HEK293 (cell line): Measurements from ENCODE around the gene DNAJC7.
A peak's percentile ranks its signal among the peaks of the same experiment; 100 is the strongest.

Experiments
- CTCF ChIA-PET: fragments of 350-600 bp; formaldehyde crosslinking; extraction: SDS; loops from one replicate; lab custom pipeline; 2021; ENCODE audit warnings: antibody characterized with exemption; lab: Yijun Ruan, JAX
- POLR2A ChIA-PET: fragments of 300-600 bp; formaldehyde crosslinking; extraction: SDS; loops from one replicate; lab custom pipeline; 2020; ENCODE audit warnings: antibody characterized with exemption, inconsistent platforms; lab: Yijun Ruan, JAX
- H3K27ac ChIP-seq: fragments of 200-500 bp; sonication (Bioruptor generic); 2 replicates; pipeline ENCODE4 v1.5.1; 2014; ENCODE audit warnings: low read depth, low read length, control low read depth, inconsistent platforms; ENCODE audit errors: extremely low read depth
- H3K36me3 ChIP-seq, 2 experiments: fragments of 200-500 bp in 1 of 2; sonication (Bioruptor generic) in 1 of 2; 1 replicate in 1 of 2; 2 replicates in 1 of 2; pipeline ENCODE4 v1.5.1; 2014 to 2017; ENCODE audit warnings: inconsistent platforms in 2 of 2, low read length in 2 of 2; ENCODE audit not compliant: control insufficient read depth in 2 of 2, insufficient read depth in 1 of 2
- H3K4me1 ChIP-seq: fragments of 200-500 bp; sonication (Bioruptor generic); 2 replicates; pipeline ENCODE4 v1.5.1; 2014; ENCODE audit warnings: mild to moderate bottlenecking, low read length, inconsistent platforms; ENCODE audit not compliant: control insufficient read depth, insufficient read depth
- H3K4me3 ChIP-seq: 2 replicates; pipeline ENCODE4 v1.5.1; 2011; ENCODE audit warnings: low read depth, mild to moderate bottlenecking, control low read depth, low read length, moderate library complexity
- H3K9me3 ChIP-seq: fragments of 200-500 bp; sonication (Bioruptor generic); 2 replicates; pipeline ENCODE4 v1.5.1; 2014; ENCODE audit warnings: low read depth, low read length, inconsistent platforms; ENCODE audit not compliant: control insufficient read depth, insufficient read depth
- EGR2 ChIP-seq: fragments of 450-650 bp; formaldehyde crosslinking; IDR thresholded peaks from 2 replicates; pipeline ENCODE4 v1.5.1; 2016; ENCODE audit warnings: low read depth, missing biosample characterization, missing genetic modification characterization
- HOXC10 ChIP-seq: sonication (generic); formaldehyde crosslinking; IDR thresholded peaks from 2 replicates; pipeline ENCODE4 v1.8.1; 2023; ENCODE audit warnings: mild to moderate bottlenecking, missing genetic modification reagents
- KLF8 ChIP-seq: fragments of 450-650 bp; formaldehyde crosslinking; IDR thresholded peaks from 2 replicates; pipeline ENCODE4 v1.5.1; 2016; ENCODE audit warnings: missing biosample characterization, missing genetic modification characterization
- MEIS1 ChIP-seq: sonication (generic); formaldehyde crosslinking; IDR thresholded peaks from 2 replicates; pipeline ENCODE4 v1.8.1; 2022; ENCODE audit warnings: missing genetic modification reagents, mild to moderate bottlenecking, borderline replicate concordance
- MZF1 ChIP-seq: fragments of 450-650 bp; formaldehyde crosslinking; IDR thresholded peaks from 2 replicates; pipeline ENCODE4 v1.5.1; 2017; ENCODE audit warnings: missing biosample characterization, missing genetic modification characterization, borderline replicate concordance
- SCRT1 ChIP-seq: fragments of 450-650 bp; formaldehyde crosslinking; IDR thresholded peaks from 2 replicates; pipeline ENCODE4 v1.5.1; 2016; ENCODE audit warnings: missing biosample characterization, missing genetic modification characterization, borderline replicate concordance
- SETDB1 ChIP-seq: IDR thresholded peaks from one replicate; pipeline ENCODE4 v1.6.1; 2017; ENCODE audit warnings: mild to moderate bottlenecking, low read length, moderate library complexity, mixed read lengths; ENCODE audit not compliant: insufficient read length
- SP2 ChIP-seq: fragments of 450-650 bp; formaldehyde crosslinking; IDR thresholded peaks from 2 replicates; pipeline ENCODE4 v1.5.1; 2016; ENCODE audit warnings: missing biosample characterization, missing genetic modification characterization
- SP7 ChIP-seq: fragments of 450-650 bp; formaldehyde crosslinking; IDR thresholded peaks from 2 replicates; pipeline ENCODE4 v1.5.1; 2016; ENCODE audit warnings: missing biosample characterization, missing genetic modification characterization
- ZBTB1 ChIP-seq: fragments of 450-650 bp; formaldehyde crosslinking; IDR thresholded peaks from 2 replicates; pipeline ENCODE4 v1.5.1; 2016; ENCODE audit warnings: missing biosample characterization, missing genetic modification characterization
- ZBTB17 ChIP-seq: fragments of 450-650 bp; formaldehyde crosslinking; IDR thresholded peaks from 2 replicates; pipeline ENCODE4 v1.5.1; 2016; ENCODE audit warnings: missing biosample characterization, missing genetic modification characterization
- ZFHX2 ChIP-seq: fragments of 450-650 bp; formaldehyde crosslinking; conservative IDR thresholded peaks from 2 replicates; pipeline ENCODE4 v1.5.1; 2016; ENCODE audit warnings: missing biosample characterization, missing genetic modification characterization
- ZNF19 ChIP-seq: fragments of 450-650 bp; formaldehyde crosslinking; IDR thresholded peaks from 2 replicates; pipeline ENCODE4; 2016; ENCODE audit warnings: missing biosample characterization, missing genetic modification characterization, low read depth
- ZNF248 ChIP-seq: fragments of 450-650 bp; formaldehyde crosslinking; IDR thresholded peaks from 2 replicates; pipeline ENCODE4 v1.5.1; 2017; ENCODE audit warnings: missing biosample characterization, missing genetic modification characterization
- ZNF350 ChIP-seq: fragments of 450-650 bp; formaldehyde crosslinking; IDR thresholded peaks from 2 replicates; pipeline ENCODE4 v1.5.0; 2017; ENCODE audit warnings: missing biosample characterization, mild to moderate bottlenecking, missing genetic modification characterization
- ZNF366 ChIP-seq: fragments of 450-650 bp; formaldehyde crosslinking; conservative IDR thresholded peaks from 2 replicates; pipeline ENCODE4 v1.5.1; 2016; ENCODE audit warnings: missing biosample characterization, missing genetic modification characterization
- ZNF426 ChIP-seq: fragments of 450-650 bp; formaldehyde crosslinking; IDR thresholded peaks from 2 replicates; pipeline ENCODE4 v1.5.1; 2017; ENCODE audit warnings: missing biosample characterization, missing genetic modification characterization, mild to moderate bottlenecking, inconsistent platforms, moderate library complexity
- ZNF449 ChIP-seq: fragments of 450-650 bp; formaldehyde crosslinking; IDR thresholded peaks from 2 replicates; pipeline ENCODE4 v1.5.1; 2017; ENCODE audit warnings: missing biosample characterization, mild to moderate bottlenecking, missing genetic modification characterization, moderate library complexity
- ZNF544 ChIP-seq: fragments of 450-650 bp; formaldehyde crosslinking; IDR thresholded peaks from 2 replicates; pipeline ENCODE4 v1.5.0; 2017; ENCODE audit warnings: missing biosample characterization, missing genetic modification characterization
- ZNF549 ChIP-seq: fragments of 450-650 bp; IDR thresholded peaks from 2 replicates; pipeline ENCODE4 v1.5.1; 2018; ENCODE audit warnings: missing biosample characterization, missing genetic modification characterization, mild to moderate bottlenecking, inconsistent platforms, moderate library complexity
- ZNF785 ChIP-seq: fragments of 450-650 bp; formaldehyde crosslinking; IDR thresholded peaks from 2 replicates; pipeline ENCODE4 v1.5.1; 2016; ENCODE audit warnings: missing biosample characterization, missing genetic modification characterization
- ZSCAN30 ChIP-seq: fragments of 450-650 bp; IDR thresholded peaks from 2 replicates; pipeline ENCODE4 v1.5.1; 2018; ENCODE audit warnings: missing biosample characterization, mild to moderate bottlenecking, missing genetic modification characterization, moderate library complexity
- ZXDB ChIP-seq: fragments of 450-650 bp; formaldehyde crosslinking; IDR thresholded peaks from 2 replicates; pipeline ENCODE4 v1.5.1; 2016; ENCODE audit warnings: missing biosample characterization, missing genetic modification characterization
- TF ChIP-seq, protein P1 (sequence below): fragments of 450-650 bp; formaldehyde crosslinking; IDR thresholded peaks from 2 replicates; pipeline ENCODE4 v1.5.1; 2016; ENCODE audit warnings: missing biosample characterization, missing genetic modification characterization
- TF ChIP-seq, protein P2 (sequence below): fragments of 450-650 bp; IDR thresholded peaks from 2 replicates; pipeline ENCODE4 v1.5.1; 2018; ENCODE audit warnings: missing biosample characterization, missing genetic modification characterization

DNAJC7 gene

GRCh38 chr17:42034059-42034458 lies 16.8 kb upstream of the DNAJC7 start (continued):
- TF ChIP-seq, protein P1, sequence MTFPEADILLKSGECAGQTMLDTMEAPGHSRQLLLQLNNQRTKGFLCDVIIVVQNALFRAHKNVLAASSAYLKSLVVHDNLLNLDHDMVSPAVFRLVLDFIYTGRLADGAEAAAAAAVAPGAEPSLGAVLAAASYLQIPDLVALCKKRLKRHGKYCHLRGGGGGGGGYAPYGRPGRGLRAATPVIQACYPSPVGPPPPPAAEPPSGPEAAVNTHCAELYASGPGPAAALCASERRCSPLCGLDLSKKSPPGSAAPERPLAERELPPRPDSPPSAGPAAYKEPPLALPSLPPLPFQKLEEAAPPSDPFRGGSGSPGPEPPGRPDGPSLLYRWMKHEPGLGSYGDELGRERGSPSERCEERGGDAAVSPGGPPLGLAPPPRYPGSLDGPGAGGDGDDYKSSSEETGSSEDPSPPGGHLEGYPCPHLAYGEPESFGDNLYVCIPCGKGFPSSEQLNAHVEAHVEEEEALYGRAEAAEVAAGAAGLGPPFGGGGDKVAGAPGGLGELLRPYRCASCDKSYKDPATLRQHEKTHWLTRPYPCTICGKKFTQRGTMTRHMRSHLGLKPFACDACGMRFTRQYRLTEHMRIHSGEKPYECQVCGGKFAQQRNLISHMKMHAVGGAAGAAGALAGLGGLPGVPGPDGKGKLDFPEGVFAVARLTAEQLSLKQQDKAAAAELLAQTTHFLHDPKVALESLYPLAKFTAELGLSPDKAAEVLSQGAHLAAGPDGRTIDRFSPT (tag by site-specific recombination): no peak
- TF ChIP-seq ZNF248 (tag by site-specific recombination) (no peak), SETDB1 (no peak)

- H3K9me3 ChIP-seq: no peaks in the 10 kb centered on the region
- H3K4me3 ChIP-seq: no peak overlapping the region
- H3K4me1 ChIP-seq: no peaks in the 10 kb centered on the region
- H3K36me3 ChIP-seq: no peaks in the 10 kb centered on the region
- ChIA-PET POLR2A (interaction anchor here (1.1 kb wide), 1 partner anchor 12 kb away, joined by 3 read pairs; the partner anchor contains the start of gene NKIRAS2), CTCF (interaction anchor here (1.0 to 4.7 kb wide), 5 partner anchors 13 to 85 kb away, joined by 3 to 34 read pairs (median 12); partner anchors contain the start of genes DNAJC7 and NKIRAS2)
- H3K27ac ChIP-seq: no peak overlapping the region
- TF ChIP-seq SP2 (tag by site-specific recombination) (no peak), SP7 (tag by site-specific recombination) (no peak), ZNF544 (tag by site-specific recombination) (no peak), MZF1 (tag by site-specific recombination) (no peak), ZBTB1 (tag by site-specific recombination) (no peak), ZNF366 (no peak), KLF8 (tag by site-specific recombination) (no peak), ZNF350 (no peak), ZXDB (no peak), ZNF19 (tag by site-specific recombination) (no peak)
These were observed 14.3 kb upstream of the DNAJC7 start for GRCh38 chr17:42031584-42031983.

- Histone ChIP-seq H3K9me3 (no peaks in the 10 kb centered on the region), H3K27ac (no peak overlapping the region), H3K4me3 (no peak overlapping the region), H3K36me3 (peaks cover 3 to 22% of the 10 kb centered on the region in 2 experiments; a peak in 2 of 3 replicates), H3K4me1 (no peaks in the 10 kb centered on the region)
- POLR2A ChIA-PET: interaction anchor here (5.5 kb wide), 1 partner anchor 11 kb away, joined by 50 read pairs; the partner anchor contains the start of genes DNAJC7 and NKIRAS2
- no peak for TF ChIP-seq ZBTB17 (tag by site-specific recombination)
- no peak for TF ChIP-seq ZNF549
- TF ChIP-seq ZNF248 (tag by site-specific recombination): no peak
- no peak for TF ChIP-seq ZNF426 (tag by site-specific recombination)
- TF ChIP-seq, protein P2, sequence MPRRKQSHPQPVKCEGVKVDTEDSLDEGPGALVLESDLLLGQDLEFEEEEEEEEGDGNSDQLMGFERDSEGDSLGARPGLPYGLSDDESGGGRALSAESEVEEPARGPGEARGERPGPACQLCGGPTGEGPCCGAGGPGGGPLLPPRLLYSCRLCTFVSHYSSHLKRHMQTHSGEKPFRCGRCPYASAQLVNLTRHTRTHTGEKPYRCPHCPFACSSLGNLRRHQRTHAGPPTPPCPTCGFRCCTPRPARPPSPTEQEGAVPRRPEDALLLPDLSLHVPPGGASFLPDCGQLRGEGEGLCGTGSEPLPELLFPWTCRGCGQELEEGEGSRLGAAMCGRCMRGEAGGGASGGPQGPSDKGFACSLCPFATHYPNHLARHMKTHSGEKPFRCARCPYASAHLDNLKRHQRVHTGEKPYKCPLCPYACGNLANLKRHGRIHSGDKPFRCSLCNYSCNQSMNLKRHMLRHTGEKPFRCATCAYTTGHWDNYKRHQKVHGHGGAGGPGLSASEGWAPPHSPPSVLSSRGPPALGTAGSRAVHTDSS (tag by site-specific recombination): peak; percentile 82
- TF ChIP-seq HOXC10: no peak
- TF ChIP-seq ZNF785: no peak
- no peak for TF ChIP-seq ZSCAN30 (tag by site-specific recombination)
- no peak for TF ChIP-seq SCRT1 (tag by site-specific recombination)
- TF ChIP-seq EGR2: peak; percentile 39
- TF ChIP-seq ZFHX2 (tag by site-specific recombination): 0 out of 2 replicates have a peak, but pooled peaks have one; percentile 18
- TF ChIP-seq ZNF449 (tag by site-specific recombination): no peak
- TF ChIP-seq MEIS1 (CRISPR knock-in tag): no peak
- CTCF ChIA-PET: interaction anchor here (0.6 to 7.0 kb wide), 13 partner anchors 8 to 208 kb away, joined by 3 to 85 read pairs (median 4); partner anchors contain the start of genes C17orf113, DNAJC7, NKIRAS2 and ZNF385C
These were observed 11.5 kb upstream of the DNAJC7 start for GRCh38 chr17:42028791-42029127.
